ENCODE measurements around the gene DOCK7. TPM values are rescaled to one million over a fixed set of nuclear protein-coding genes. Genes with fewer than 3 reads are reported as not detected.

DOCK7 gene
- total RNA-seq, 2 experiments from 2014 or later: 6.6 to 16.8 TPM

DNA sequence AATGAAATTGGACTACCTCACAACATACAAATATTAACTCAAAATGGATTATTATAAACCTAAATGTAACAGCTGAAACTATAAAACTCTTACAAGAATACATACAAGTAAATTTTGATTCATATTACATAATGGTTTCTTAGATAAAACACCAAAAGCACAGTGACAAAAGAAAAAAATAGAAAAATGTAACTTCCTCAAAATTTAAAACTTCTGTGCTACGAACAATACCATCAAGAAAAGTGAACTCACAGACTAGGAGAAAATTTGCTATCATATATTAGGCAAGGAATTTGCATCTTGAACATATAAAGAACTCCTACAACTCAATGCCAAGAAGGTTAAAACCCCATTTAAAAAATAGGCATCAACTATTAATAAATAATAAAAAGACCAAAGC is 59.7 kb downstream of the DOCK7 start:
- ATAC-seq (no peak), DNase-seq (no peak)
- no peak overlapping the region for H3K27ac Mint-ChIP-seq
- peaks cover 3% of the 10 kb centered on the region for H3K36me3 Mint-ChIP-seq (ENCODE audit: low read depth)
- intact Hi-C loops (cut with micrococcal nuclease): no loop called here
- CTCF ChIA-PET: no interaction called here
- POLR2A ChIA-PET: no interaction called here
- H3K4me1 Mint-ChIP-seq (ENCODE audit: low read depth): peaks cover 4% of the 10 kb centered on the region
- no peak overlapping the region for H3K4me3 Mint-ChIP-seq
- peaks cover 2% of the 10 kb centered on the region for H3K9me3 Mint-ChIP-seq
- H3K27me3 Mint-ChIP-seq: no peaks in the 10 kb centered on the region
- TF ChIP-seq, protein P1, sequence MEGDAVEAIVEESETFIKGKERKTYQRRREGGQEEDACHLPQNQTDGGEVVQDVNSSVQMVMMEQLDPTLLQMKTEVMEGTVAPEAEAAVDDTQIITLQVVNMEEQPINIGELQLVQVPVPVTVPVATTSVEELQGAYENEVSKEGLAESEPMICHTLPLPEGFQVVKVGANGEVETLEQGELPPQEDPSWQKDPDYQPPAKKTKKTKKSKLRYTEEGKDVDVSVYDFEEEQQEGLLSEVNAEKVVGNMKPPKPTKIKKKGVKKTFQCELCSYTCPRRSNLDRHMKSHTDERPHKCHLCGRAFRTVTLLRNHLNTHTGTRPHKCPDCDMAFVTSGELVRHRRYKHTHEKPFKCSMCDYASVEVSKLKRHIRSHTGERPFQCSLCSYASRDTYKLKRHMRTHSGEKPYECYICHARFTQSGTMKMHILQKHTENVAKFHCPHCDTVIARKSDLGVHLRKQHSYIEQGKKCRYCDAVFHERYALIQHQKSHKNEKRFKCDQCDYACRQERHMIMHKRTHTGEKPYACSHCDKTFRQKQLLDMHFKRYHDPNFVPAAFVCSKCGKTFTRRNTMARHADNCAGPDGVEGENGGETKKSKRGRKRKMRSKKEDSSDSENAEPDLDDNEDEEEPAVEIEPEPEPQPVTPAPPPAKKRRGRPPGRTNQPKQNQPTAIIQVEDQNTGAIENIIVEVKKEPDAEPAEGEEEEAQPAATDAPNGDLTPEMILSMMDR (IDR thresholded peaks at IDR 0.05): no peak

DNA sequence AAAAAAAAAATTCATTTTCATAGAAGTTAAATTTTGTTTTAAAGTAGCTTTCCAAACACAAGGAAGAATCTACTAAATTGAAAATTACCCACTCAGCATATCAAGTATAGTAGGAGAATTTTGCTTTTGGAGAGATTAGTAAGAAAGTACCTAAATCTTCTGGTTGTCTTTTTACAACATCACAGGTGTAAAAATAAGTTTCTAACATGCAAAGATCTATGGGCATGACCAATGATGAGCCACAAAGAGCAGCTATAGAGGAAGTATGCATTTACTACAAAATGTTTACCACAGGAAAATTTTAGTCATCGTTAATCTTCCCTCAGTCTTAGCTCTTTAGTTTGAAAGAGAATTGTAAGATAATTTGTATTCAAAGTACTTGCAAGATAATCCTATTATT is 62.8 kb downstream of the DOCK7 start:
- Mint-ChIP-seq H3K27me3 (no peaks in the 10 kb centered on the region), H3K27ac (no peak overlapping the region), H3K4me3 (no peak overlapping the region), H3K36me3 (ENCODE audit: low read depth) (no peaks in the 10 kb centered on the region), H3K9me3 (no peaks in the 10 kb centered on the region), H3K4me1 (ENCODE audit: low read depth) (peaks cover 6% of the 10 kb centered on the region)
- POLR2A ChIA-PET: no interaction called here
- intact Hi-C loops (cut with micrococcal nuclease): no loop called here
- DNase-seq: no peak
- ATAC-seq: peak; percentile 65
- CTCF ChIA-PET: no interaction called here
- TF ChIP-seq, protein P1 (IDR thresholded peaks at IDR 0.05): no peak

DNA sequence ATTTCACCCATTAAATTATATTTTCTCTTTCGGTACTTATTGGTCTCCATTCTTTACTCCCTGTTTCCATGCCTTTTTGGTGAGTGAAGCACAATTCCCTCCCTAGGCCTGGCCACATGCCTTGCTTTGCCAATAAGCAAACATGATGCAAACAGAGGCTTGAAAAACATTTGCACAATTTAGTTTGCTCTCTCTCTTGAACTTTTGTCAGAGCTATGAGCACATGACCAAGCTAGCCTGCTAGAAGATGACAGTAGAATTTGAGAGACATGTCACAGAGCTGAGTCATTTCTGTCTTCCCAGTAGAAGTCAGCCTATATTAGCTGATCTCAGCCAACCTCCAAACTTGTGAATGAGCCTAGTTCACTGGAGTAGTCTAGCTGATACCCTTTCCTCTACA is 66.3 kb downstream of the DOCK7 start:
- ChIA-PET CTCF (interaction anchor here (1.4 kb wide), 1 partner anchor 124 kb away, joined by 3 read pairs; no protein-coding TSS in a partner anchor), POLR2A (no interaction called here)
- no peak overlapping the region for H3K27ac Mint-ChIP-seq
- DNase-seq: no peak
- ATAC-seq: peak; percentile 69
- H3K9me3 Mint-ChIP-seq: no peaks in the 10 kb centered on the region
- intact Hi-C loops (cut with micrococcal nuclease): no loop called here
- peaks cover 6% of the 10 kb centered on the region for H3K4me1 Mint-ChIP-seq (ENCODE audit: low read depth)
- H3K4me3 Mint-ChIP-seq: no peak overlapping the region
- no peaks in the 10 kb centered on the region for H3K36me3 Mint-ChIP-seq (ENCODE audit: low read depth)
- no peaks in the 10 kb centered on the region for H3K27me3 Mint-ChIP-seq
- TF ChIP-seq, protein P1 (IDR thresholded peaks at IDR 0.05): no peak

DNA sequence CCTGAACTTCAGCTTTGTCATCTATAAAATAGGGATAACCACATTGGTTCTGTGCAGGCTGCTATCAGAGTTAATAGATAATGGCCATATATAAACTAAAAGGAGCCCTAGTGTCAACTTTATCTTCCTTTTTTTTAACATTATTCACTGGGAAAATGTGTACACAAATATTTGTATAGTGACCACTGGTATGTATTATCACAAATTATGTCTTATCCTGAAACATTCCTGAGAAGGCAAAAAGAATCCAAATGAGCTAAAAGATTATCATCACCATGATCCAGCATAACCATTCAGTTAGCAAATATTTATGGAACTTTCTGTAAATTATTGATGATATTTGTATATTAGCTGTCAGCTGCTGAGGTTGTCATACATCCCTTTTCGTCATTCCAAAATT is 74.3 kb downstream of the DOCK7 start:
- no peaks in the 10 kb centered on the region for H3K4me1 Mint-ChIP-seq (ENCODE audit: low read depth)
- ChIA-PET CTCF (no interaction called here), POLR2A (no interaction called here)
- no peak overlapping the region for H3K4me3 Mint-ChIP-seq
- ATAC-seq (no peak), DNase-seq (no peak)
- H3K9me3 Mint-ChIP-seq: no peaks in the 10 kb centered on the region
- TF ChIP-seq, protein P1 (IDR thresholded peaks at IDR 0.05): no peak
- H3K36me3 Mint-ChIP-seq (ENCODE audit: low read depth): peaks cover 3% of the 10 kb centered on the region
- no peak overlapping the region for H3K27ac Mint-ChIP-seq
- no peaks in the 10 kb centered on the region for H3K27me3 Mint-ChIP-seq
- intact Hi-C loops (cut with micrococcal nuclease): no loop called here

DNA sequence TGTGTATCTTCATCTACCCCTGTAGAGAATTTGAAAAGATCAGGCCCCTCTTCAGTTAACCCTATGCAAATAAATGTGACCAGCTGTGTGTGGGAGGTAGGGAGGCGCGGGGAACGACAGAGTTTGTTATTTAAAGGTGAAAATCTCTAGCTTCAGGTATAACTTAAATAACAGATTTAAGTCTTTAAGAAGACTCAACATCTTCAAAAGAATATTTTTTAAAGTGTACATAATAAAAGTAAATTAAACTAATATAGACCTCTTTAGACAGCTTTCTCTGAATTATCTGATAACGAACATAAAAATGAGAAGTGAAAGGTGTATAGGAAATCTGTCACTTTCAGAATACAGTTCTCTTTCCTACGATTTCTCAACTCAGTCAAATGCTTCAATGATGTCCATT is 74.9 kb downstream of the DOCK7 start:
- CTCF ChIA-PET: no interaction called here
- Mint-ChIP-seq H3K27ac (no peak overlapping the region), H3K36me3 (ENCODE audit: low read depth) (peaks cover 3% of the 10 kb centered on the region), H3K9me3 (no peaks in the 10 kb centered on the region), H3K27me3 (no peaks in the 10 kb centered on the region), H3K4me1 (ENCODE audit: low read depth) (no peaks in the 10 kb centered on the region), H3K4me3 (no peak overlapping the region)
- intact Hi-C loops (cut with micrococcal nuclease): no loop called here
- TF ChIP-seq, protein P1 (IDR thresholded peaks at IDR 0.05): no peak
- POLR2A ChIA-PET: no interaction called here
- ATAC-seq: no peak
- DNase-seq: no peak

All from activated CD8-positive, alpha-beta T cell treated with anti-CD3 and anti-CD28 coated beads for 36 hours (primary cell).